Measurements from ENCODE around the gene DGKB.

DNA sequence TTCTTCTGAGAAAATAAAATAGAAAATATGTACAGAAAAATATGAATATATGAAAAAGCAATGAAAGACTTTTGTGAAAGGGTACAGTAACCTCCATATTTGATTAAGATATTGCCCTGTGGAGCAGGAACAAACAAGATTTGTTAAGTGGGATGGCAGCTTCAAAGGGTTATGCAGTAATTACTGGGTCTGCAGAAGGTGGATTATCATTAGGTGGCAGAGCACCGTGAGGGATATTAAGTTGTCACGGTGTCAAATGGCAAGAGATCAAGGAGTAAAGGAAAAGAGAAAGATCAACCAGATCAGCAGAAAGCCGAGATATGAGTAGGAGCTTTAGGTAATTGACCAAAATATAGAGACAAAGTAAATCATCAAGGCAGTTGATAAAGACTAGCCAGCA is 44.1 kb downstream of the DGKB start:
- no peak for TF ChIP-seq POLR2AphosphoS5 (IDR thresholded peaks at IDR 0.05; ENCODE audit: low read depth)
- TF ChIP-seq, protein P1, sequence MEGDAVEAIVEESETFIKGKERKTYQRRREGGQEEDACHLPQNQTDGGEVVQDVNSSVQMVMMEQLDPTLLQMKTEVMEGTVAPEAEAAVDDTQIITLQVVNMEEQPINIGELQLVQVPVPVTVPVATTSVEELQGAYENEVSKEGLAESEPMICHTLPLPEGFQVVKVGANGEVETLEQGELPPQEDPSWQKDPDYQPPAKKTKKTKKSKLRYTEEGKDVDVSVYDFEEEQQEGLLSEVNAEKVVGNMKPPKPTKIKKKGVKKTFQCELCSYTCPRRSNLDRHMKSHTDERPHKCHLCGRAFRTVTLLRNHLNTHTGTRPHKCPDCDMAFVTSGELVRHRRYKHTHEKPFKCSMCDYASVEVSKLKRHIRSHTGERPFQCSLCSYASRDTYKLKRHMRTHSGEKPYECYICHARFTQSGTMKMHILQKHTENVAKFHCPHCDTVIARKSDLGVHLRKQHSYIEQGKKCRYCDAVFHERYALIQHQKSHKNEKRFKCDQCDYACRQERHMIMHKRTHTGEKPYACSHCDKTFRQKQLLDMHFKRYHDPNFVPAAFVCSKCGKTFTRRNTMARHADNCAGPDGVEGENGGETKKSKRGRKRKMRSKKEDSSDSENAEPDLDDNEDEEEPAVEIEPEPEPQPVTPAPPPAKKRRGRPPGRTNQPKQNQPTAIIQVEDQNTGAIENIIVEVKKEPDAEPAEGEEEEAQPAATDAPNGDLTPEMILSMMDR (IDR thresholded peaks at IDR 0.05; ENCODE audit: insufficient read depth, low read length), result no peak
